ACC112 (cell line): Measurements from ENCODE around the gene CBLL1.

Source experiments
- H2AFZ ChIP-seq: fragments of 200-600 bp; sonication (generic); one replicate; pipeline ENCODE4 v1.6.0; 2017; ENCODE audit warnings: antibody characterized with exemption, low read length; ENCODE audit not compliant: unreplicated experiment
- H3K27ac ChIP-seq: fragments of 200-600 bp; sonication (generic); 2 replicates; pipeline ENCODE4 v1.5.1; 2014; ENCODE audit warnings: low read depth, mild to moderate bottlenecking, antibody characterized with exemption, low read length, moderate library complexity
- H3K27me3 ChIP-seq: fragments of 200-600 bp; sonication (generic); 2 replicates; pipeline ENCODE4 v1.6.1; 2014; ENCODE audit warnings: mild to moderate bottlenecking, antibody characterized with exemption, low read length, moderate library complexity, mixed read lengths; ENCODE audit not compliant: insufficient read depth
- H3K36me3 ChIP-seq: fragments of 200-600 bp; sonication (generic); 2 replicates; pipeline ENCODE4 v1.6.1; 2016; ENCODE audit warnings: mild to moderate bottlenecking, antibody characterized with exemption, low read length, moderate library complexity, mixed read lengths; ENCODE audit not compliant: insufficient read depth
- H3K4me1 ChIP-seq: fragments of 200-600 bp; sonication (generic); one replicate; pipeline ENCODE4 v1.6.1; 2016; ENCODE audit warnings: low read length, mixed read lengths; ENCODE audit not compliant: insufficient read depth, unreplicated experiment, control insufficient read depth
- H3K4me3 ChIP-seq: fragments of 200-600 bp; sonication (generic); 2 replicates; pipeline ENCODE4 v1.5.1; 2014; ENCODE audit warnings: mild to moderate bottlenecking, low read depth, low read length
- H3K79me2 ChIP-seq: fragments of 200-600 bp; sonication (generic); one replicate; pipeline ENCODE4 v1.6.0; 2016; ENCODE audit warnings: low read length; ENCODE audit not compliant: control insufficient read depth, unreplicated experiment, insufficient read depth

The CBLL1 gene

GRCh38 chr7:107782374-107782773 is 38.4 kb downstream of the CBLL1 start:
- Histone ChIP-seq H3K27me3 (peaks cover 8% of the 10 kb centered on the region; the same call in 1 of the 2 replicates), H2AFZ (no peak overlapping the region), H3K4me1 (no peaks in the 10 kb centered on the region), H3K79me2 (no peaks in the 10 kb centered on the region), H3K27ac (no peak overlapping the region), H3K4me3 (no peak overlapping the region), H3K36me3 (no peaks in the 10 kb centered on the region)

GRCh38 chr7:107783648-107784047 is 39.7 kb downstream of the CBLL1 start:
- Histone ChIP-seq H3K79me2 (no peaks in the 10 kb centered on the region), H3K27me3 (peaks cover 8% of the 10 kb centered on the region; the same call in 1 of the 2 replicates), H3K27ac (no peak overlapping the region), H3K36me3 (no peaks in the 10 kb centered on the region), H3K4me1 (no peaks in the 10 kb centered on the region), H2AFZ (no peak overlapping the region), H3K4me3 (no peak overlapping the region)

- H3K27ac ChIP-seq = no peak overlapping the region
- no peak overlapping the region for H2AFZ ChIP-seq
- peaks cover 10% of the 10 kb centered on the region; the same call in 1 of the 2 replicates for H3K27me3 ChIP-seq
- H3K4me3 ChIP-seq = no peak overlapping the region
- no peaks in the 10 kb centered on the region for H3K4me1 ChIP-seq
- no peaks in the 10 kb centered on the region for H3K36me3 ChIP-seq
- H3K79me2 ChIP-seq = no peaks in the 10 kb centered on the region
These were observed 41.2 kb downstream of the CBLL1 start for GRCh38 chr7:107785170-107785569.

- Histone ChIP-seq H3K36me3 (no peaks in the 10 kb centered on the region), H3K79me2 (no peaks in the 10 kb centered on the region), H3K4me3 (no peak overlapping the region), H3K4me1 (no peaks in the 10 kb centered on the region), H2AFZ (no peak overlapping the region), H3K27ac (no peak overlapping the region), H3K27me3 (peaks cover 11% of the 10 kb centered on the region; the same call in 1 of the 2 replicates)
These were observed 42.0 kb downstream of the CBLL1 start for GRCh38 chr7:107785926-107786325.

- Histone ChIP-seq H3K4me1 (no peaks in the 10 kb centered on the region), H3K27ac (no peak overlapping the region), H2AFZ (no peak overlapping the region), H3K27me3 (peaks cover 20% of the 10 kb centered on the region; the same call in 1 of the 2 replicates), H3K36me3 (no peaks in the 10 kb centered on the region), H3K79me2 (no peaks in the 10 kb centered on the region), H3K4me3 (no peak overlapping the region)
These were observed 44.3 kb downstream of the CBLL1 start for GRCh38 chr7:107788216-107788615.

- Histone ChIP-seq H3K36me3 (no peaks in the 10 kb centered on the region), H3K27me3 (peaks cover 21% of the 10 kb centered on the region; the same call in 1 of the 2 replicates), H3K4me3 (no peak overlapping the region)
These were observed 44.7 kb downstream of the CBLL1 start for GRCh38 chr7:107788662-107789061.

GRCh38 chr7:107789647-107790046 is 45.7 kb downstream of the CBLL1 start:
- Histone ChIP-seq H3K4me1 (no peaks in the 10 kb centered on the region), H3K79me2 (no peaks in the 10 kb centered on the region), H3K36me3 (no peaks in the 10 kb centered on the region), H2AFZ (no peak overlapping the region), H3K4me3 (no peak overlapping the region), H3K27me3 (peaks cover 30% of the 10 kb centered on the region; the same call in 1 of the 2 replicates), H3K27ac (no peak overlapping the region)

More at GRCh38 chr7:107788662-107789061, 44.7 kb downstream of the CBLL1 start:
- H3K27ac ChIP-seq = no peak overlapping the region
- H3K79me2 ChIP-seq = no peaks in the 10 kb centered on the region
- no peaks in the 10 kb centered on the region for H3K4me1 ChIP-seq
- no peak overlapping the region for H2AFZ ChIP-seq

GRCh38 chr7:107792364-107792763 is 48.4 kb downstream of the CBLL1 start:
- Histone ChIP-seq H3K4me3 (no peak overlapping the region), H3K4me1 (no peaks in the 10 kb centered on the region), H3K79me2 (no peaks in the 10 kb centered on the region), H3K36me3 (no peaks in the 10 kb centered on the region), H3K27me3 (peaks cover 23% of the 10 kb centered on the region; the same call in 1 of the 2 replicates), H3K27ac (no peak overlapping the region), H2AFZ (no peak overlapping the region)

GRCh38 chr7:107799647-107800264 is 55.8 kb downstream of the CBLL1 start:
- H3K27me3 ChIP-seq = no peaks in the 10 kb centered on the region; the same call in 1 of the 2 replicates
- H3K36me3 ChIP-seq = no peaks in the 10 kb centered on the region
- no peak overlapping the region for H3K4me3 ChIP-seq
- H3K27ac ChIP-seq = no peak overlapping the region
- no peaks in the 10 kb centered on the region for H3K4me1 ChIP-seq
- H3K79me2 ChIP-seq = no peaks in the 10 kb centered on the region
- H2AFZ ChIP-seq = no peak overlapping the region

GRCh38 chr7:107803009-107803610 is 59.2 kb downstream of the CBLL1 start, which contains the start of gene SLC26A3:
SLC26A3 (minus strand) TSS chr7:107803223; CDS start chr7:107794509, 8,714 bp downstream.
- no peaks in the 10 kb centered on the region; the same call in 1 of the 2 replicates for H3K27me3 ChIP-seq
- H3K79me2 ChIP-seq = no peaks in the 10 kb centered on the region
- H2AFZ ChIP-seq = no peak within 1 kb of the TSS
- H3K27ac ChIP-seq = no peak within 1 kb of the TSS
- H3K4me1 ChIP-seq = no peaks in the 10 kb centered on the region
- no peaks in the 10 kb centered on the region for H3K36me3 ChIP-seq
- no peak within 1 kb of the TSS for H3K4me3 ChIP-seq

GRCh38 chr7:107809179-107809578 is 65.2 kb downstream of the CBLL1 start:
- Histone ChIP-seq H3K79me2 (no peaks in the 10 kb centered on the region), H3K4me3 (no peak overlapping the region), H2AFZ (no peak overlapping the region), H3K27me3 (no peaks in the 10 kb centered on the region), H3K27ac (no peak overlapping the region), H3K36me3 (no peaks in the 10 kb centered on the region), H3K4me1 (no peaks in the 10 kb centered on the region)
